HepG2 (cell line): ENCODE measurements around the gene CREG2. TPM values are rescaled to one million over a fixed set of nuclear protein-coding genes. Genes with fewer than 3 reads are reported as not detected.

Experiments used
- CBX5 ChIP-seq: sonication (generic); formaldehyde crosslinking; IDR thresholded peaks from 2 replicates; pipeline ENCODE4 v1.4.0; 2020; ENCODE audit warnings: missing genetic modification reagents, borderline replicate concordance
- DR1 ChIP-seq: sonication (generic); formaldehyde crosslinking; IDR thresholded peaks from 2 replicates; pipeline ENCODE4 v1.8.0; 2021; ENCODE audit warnings: mild to moderate bottlenecking, missing genetic modification reagents, inconsistent platforms
- FOXJ3 ChIP-seq: sonication (generic); formaldehyde crosslinking; IDR thresholded peaks from 2 replicates; pipeline ENCODE4 v1.4.0; 2020; ENCODE audit warnings: missing genetic modification reagents, mild to moderate bottlenecking, borderline replicate concordance
- GABPA ChIP-seq, 2 experiments: IDR thresholded peaks; 2 replicates each; pipeline ENCODE4 v1.6.1; 2011 to 2016; ENCODE audit warnings: low read depth in 2 of 2, low read length in 1 of 2, missing biosample characterization in 1 of 2, missing genetic modification characterization in 1 of 2
- KLF16 ChIP-seq, 2 experiments: sonication (generic) in 1 of 2; formaldehyde crosslinking in 1 of 2; IDR thresholded peaks; 2 replicates each; pipeline versions ENCODE4 v1.6.1 to v1.8.0; 2016 to 2023; ENCODE audit warnings: missing genetic modification reagents in 2 of 2, missing compliant biosample characterization in 1 of 2
- NR2F1 ChIP-seq, 2 experiments: fragments of 450-650 bp in 1 of 2; formaldehyde crosslinking in 1 of 2; IDR thresholded peaks; 2 replicates each; pipeline versions ENCODE4 v1.5.0 to v1.6.1; 2016 to 2020; ENCODE audit warnings: mild to moderate bottlenecking in 1 of 2, missing compliant biosample characterization in 1 of 2, missing genetic modification reagents in 1 of 2, moderate library complexity in 1 of 2
- SMAD9 ChIP-seq: sonication (generic); formaldehyde crosslinking; IDR thresholded peaks from 2 replicates; pipeline ENCODE4 v1.5.1; 2020; ENCODE audit warnings: mild to moderate bottlenecking, missing genetic modification reagents
- SRSF1 ChIP-seq: fragments of 200-400 bp; formaldehyde crosslinking; optimal IDR thresholded peaks from 2 replicates; pipeline ENCODE3; 2017; ENCODE audit warnings: mild to moderate bottlenecking, low read depth, low read length, moderate library complexity
- STAG1 ChIP-seq: sonication (generic); formaldehyde crosslinking; IDR thresholded peaks from 2 replicates; pipeline ENCODE4 v1.4.0; 2020; ENCODE audit warnings: missing genetic modification reagents
- TBL1XR1 ChIP-seq: fragments of 150-350 bp; IDR thresholded peaks from 2 replicates; pipeline ENCODE4 v1.6.1; 2014; ENCODE audit warnings: borderline replicate concordance, low read length; ENCODE audit not compliant: partially characterized antibody
- ZNF207 ChIP-seq: fragments of 450-650 bp; IDR thresholded peaks from 2 replicates; pipeline ENCODE4 v1.6.1; 2016; ENCODE audit warnings: antibody characterized with exemption, borderline replicate concordance
- ZNF446 ChIP-seq: sonication (generic); formaldehyde crosslinking; IDR thresholded peaks from 2 replicates; pipeline ENCODE4 v1.5.0; 2020; ENCODE audit warnings: mild to moderate bottlenecking, missing genetic modification reagents
- ZNF451 ChIP-seq: sonication (generic); formaldehyde crosslinking; IDR thresholded peaks from 2 replicates; pipeline ENCODE4 v1.5.0; 2020; ENCODE audit warnings: mild to moderate bottlenecking, missing genetic modification reagents
- ZNF720 ChIP-seq: sonication (generic); formaldehyde crosslinking; IDR thresholded peaks from 2 replicates; pipeline ENCODE4 v1.4.0; 2020; ENCODE audit warnings: missing genetic modification reagents
- polyA plus RNA-seq, 8 experiments: library from polyadenylated mRNA; depleted of rRNA in 3 of 8; stranded (reverse) in 7 of 8; unstranded in 1 of 8; fragments of >200 nt; fragmentation: Illumina TruSeq in 4 of 8; extraction: Trizol in 4 of 8; gene quantifications; 2 replicates each; pipeline versions ENCODE4 v1.2.1 to v1.2.3, GENCODE V29; 2011 to 2016; ENCODE audit warnings: low read depth in 4 of 8, missing spikeins in 1 of 8, mixed read lengths in 1 of 8; ENCODE audit not compliant: insufficient read depth in 1 of 8
- total RNA-seq, 5 experiments: library from RNA; depleted of rRNA; stranded (reverse); fragments of >200 nt; fragmentation: Illumina TruSeq; extraction: Trizol; gene quantifications; 2 replicates each; pipeline ENCODE4 v1.2.3, GENCODE V29; 2016; ENCODE audit warnings: low read depth in 1 of 5
- TF ChIP-seq, protein P1 (sequence below): sonication (generic); formaldehyde crosslinking; IDR thresholded peaks from 2 replicates; pipeline ENCODE4 v1.4.0; 2020; ENCODE audit warnings: mild to moderate bottlenecking, missing genetic modification reagents
- TF ChIP-seq, protein P2 (sequence below): sonication (generic); formaldehyde crosslinking; IDR thresholded peaks from 2 replicates; pipeline ENCODE4 v1.4.0; 2020; ENCODE audit warnings: mild to moderate bottlenecking, missing genetic modification reagents
- TF ChIP-seq, protein P3 (sequence below): sonication (generic); formaldehyde crosslinking; IDR thresholded peaks from 2 replicates; pipeline ENCODE4 v1.4.0; 2020; ENCODE audit warnings: missing genetic modification reagents, mild to moderate bottlenecking, borderline replicate concordance
- TF ChIP-seq, protein P4 (sequence below): IDR thresholded peaks from 2 replicates; pipeline ENCODE4 v1.6.1; 2016; ENCODE audit warnings: mild to moderate bottlenecking

The CREG2 gene
- total and polyA plus RNA-seq, 2 of the 13 experiments (the other 11 are each of a cell fraction or from before 2014, with no cell fraction given) = 0.18 to 0.26 TPM

- TF ChIP-seq, protein P1, sequence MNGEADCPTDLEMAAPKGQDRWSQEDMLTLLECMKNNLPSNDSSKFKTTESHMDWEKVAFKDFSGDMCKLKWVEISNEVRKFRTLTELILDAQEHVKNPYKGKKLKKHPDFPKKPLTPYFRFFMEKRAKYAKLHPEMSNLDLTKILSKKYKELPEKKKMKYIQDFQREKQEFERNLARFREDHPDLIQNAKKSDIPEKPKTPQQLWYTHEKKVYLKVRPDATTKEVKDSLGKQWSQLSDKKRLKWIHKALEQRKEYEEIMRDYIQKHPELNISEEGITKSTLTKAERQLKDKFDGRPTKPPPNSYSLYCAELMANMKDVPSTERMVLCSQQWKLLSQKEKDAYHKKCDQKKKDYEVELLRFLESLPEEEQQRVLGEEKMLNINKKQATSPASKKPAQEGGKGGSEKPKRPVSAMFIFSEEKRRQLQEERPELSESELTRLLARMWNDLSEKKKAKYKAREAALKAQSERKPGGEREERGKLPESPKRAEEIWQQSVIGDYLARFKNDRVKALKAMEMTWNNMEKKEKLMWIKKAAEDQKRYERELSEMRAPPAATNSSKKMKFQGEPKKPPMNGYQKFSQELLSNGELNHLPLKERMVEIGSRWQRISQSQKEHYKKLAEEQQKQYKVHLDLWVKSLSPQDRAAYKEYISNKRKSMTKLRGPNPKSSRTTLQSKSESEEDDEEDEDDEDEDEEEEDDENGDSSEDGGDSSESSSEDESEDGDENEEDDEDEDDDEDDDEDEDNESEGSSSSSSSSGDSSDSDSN = no peak
- TF ChIP-seq, protein P2, sequence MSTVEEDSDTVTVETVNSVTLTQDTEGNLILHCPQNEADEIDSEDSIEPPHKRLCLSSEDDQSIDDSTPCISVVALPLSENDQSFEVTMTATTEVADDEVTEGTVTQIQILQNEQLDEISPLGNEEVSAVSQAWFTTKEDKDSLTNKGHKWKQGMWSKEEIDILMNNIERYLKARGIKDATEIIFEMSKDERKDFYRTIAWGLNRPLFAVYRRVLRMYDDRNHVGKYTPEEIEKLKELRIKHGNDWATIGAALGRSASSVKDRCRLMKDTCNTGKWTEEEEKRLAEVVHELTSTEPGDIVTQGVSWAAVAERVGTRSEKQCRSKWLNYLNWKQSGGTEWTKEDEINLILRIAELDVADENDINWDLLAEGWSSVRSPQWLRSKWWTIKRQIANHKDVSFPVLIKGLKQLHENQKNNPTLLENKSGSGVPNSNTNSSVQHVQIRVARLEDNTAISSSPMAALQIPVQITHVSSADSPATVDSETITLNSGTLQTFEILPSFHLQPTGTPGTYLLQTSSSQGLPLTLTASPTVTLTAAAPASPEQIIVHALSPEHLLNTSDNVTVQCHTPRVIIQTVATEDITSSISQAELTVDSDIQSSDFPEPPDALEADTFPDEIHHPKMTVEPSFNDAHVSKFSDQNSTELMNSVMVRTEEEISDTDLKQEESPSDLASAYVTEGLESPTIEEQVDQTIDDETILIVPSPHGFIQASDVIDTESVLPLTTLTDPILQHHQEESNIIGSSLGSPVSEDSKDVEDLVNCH (CRISPR knock-in tag) = no peak
- TF ChIP-seq ZNF207 (no peak), TBL1XR1 (no peak), STAG1 (CRISPR knock-in tag) (no peak), ZNF446 (CRISPR knock-in tag) (no peak), FOXJ3 (CRISPR knock-in tag) (peak; percentile 78; the same call in 1 of the 2 replicates), SMAD9 (CRISPR knock-in tag) (no peak), SRSF1 (no peak), GABPA (IDR thresholded peaks at IDR 0.05; ENCODE audit: low read depth, low read length) (no peak), GABPA (CRISPR knock-in tag; IDR thresholded peaks at IDR 0.05; ENCODE audit: low read depth) (no peak), NR2F1 (CRISPR knock-in tag; IDR thresholded peaks at IDR 0.05) (peak; percentile 42 to 65; a peak in 3 of 4 replicates), KLF16 (CRISPR knock-in tag; IDR thresholded peaks at IDR 0.05) (peak in 1 of 2 experiments; percentile 74; a peak in 1 of 4 replicates), ZNF451 (CRISPR knock-in tag) (no peak), ZNF720 (CRISPR knock-in tag) (no peak), CBX5 (CRISPR knock-in tag) (no peak), DR1 (CRISPR knock-in tag) (no peak)
- TF ChIP-seq, protein P3, sequence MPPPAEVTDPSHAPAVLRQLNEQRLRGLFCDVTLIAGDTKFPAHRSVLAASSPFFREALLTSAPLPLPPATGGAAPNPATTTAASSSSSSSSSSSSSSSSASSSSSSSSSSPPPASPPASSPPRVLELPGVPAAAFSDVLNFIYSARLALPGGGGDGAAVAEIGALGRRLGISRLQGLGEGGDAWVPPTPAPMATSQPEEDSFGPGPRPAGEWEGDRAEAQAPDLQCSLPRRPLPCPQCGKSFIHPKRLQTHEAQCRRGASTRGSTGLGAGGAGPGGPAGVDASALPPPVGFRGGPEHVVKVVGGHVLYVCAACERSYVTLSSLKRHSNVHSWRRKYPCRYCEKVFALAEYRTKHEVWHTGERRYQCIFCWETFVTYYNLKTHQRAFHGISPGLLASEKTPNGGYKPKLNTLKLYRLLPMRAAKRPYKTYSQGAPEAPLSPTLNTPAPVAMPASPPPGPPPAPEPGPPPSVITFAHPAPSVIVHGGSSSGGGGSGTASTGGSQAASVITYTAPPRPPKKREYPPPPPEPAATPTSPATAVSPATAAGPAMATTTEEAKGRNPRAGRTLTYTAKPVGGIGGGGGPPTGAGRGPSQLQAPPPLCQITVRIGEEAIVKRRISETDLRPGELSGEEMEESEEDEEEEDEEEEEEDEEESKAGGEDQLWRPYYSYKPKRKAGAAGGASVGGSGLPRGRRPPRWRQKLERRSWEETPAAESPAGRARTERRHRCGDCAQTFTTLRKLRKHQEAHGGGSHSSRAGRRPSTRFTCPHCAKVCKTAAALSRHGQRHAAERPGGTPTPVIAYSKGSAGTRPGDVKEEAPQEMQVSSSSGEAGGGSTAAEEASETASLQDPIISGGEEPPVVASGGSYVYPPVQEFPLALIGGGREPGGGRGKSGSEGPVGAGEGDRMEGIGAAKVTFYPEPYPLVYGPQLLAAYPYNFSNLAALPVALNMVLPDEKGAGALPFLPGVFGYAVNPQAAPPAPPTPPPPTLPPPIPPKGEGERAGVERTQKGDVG = no peak
- TF ChIP-seq, protein P4, sequence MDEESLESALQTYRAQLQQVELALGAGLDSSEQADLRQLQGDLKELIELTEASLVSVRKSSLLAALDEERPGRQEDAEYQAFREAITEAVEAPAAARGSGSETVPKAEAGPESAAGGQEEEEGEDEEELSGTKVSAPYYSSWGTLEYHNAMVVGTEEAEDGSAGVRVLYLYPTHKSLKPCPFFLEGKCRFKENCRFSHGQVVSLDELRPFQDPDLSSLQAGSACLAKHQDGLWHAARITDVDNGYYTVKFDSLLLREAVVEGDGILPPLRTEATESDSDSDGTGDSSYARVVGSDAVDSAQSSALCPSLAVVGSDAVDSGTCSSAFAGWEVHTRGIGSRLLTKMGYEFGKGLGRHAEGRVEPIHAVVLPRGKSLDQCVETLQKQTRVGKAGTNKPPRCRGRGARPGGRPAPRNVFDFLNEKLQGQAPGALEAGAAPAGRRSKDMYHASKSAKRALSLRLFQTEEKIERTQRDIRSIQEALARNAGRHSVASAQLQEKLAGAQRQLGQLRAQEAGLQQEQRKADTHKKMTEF = peak; percentile 59
These were observed 54.2 kb downstream of the CREG2 start (continued) for GRCh38 chr2:101332885-101333766.
